Trophoblast cell (in vitro differentiated cells and primary cell): ENCODE results near the gene LYRM7.

ENCODE experiments used
- DNase-seq, 2 donors: peaks; one replicate each; pipeline ENCODE4 v3.0.0-alpha.2; 2016
- H2AFZ ChIP-seq: 2 replicates; pipeline ENCODE4 v1.6.1; 2013; ENCODE audit warnings: low read length, moderate library complexity, mild to moderate bottlenecking; ENCODE audit not compliant: insufficient read depth, poor library complexity
- H2AK5ac ChIP-seq: 2 replicates; pipeline ENCODE4 v1.6.1; 2013; ENCODE audit warnings: mild to moderate bottlenecking, low read length
- H2BK120ac ChIP-seq: 2 replicates; pipeline ENCODE4 v1.6.1; 2013; ENCODE audit warnings: low read length, mild to moderate bottlenecking, moderate library complexity; ENCODE audit not compliant: insufficient read depth, poor library complexity
- H2BK12ac ChIP-seq: 2 replicates; pipeline ENCODE4 v1.6.1; 2013; ENCODE audit warnings: mild to moderate bottlenecking, low read length, moderate library complexity
- H2BK5ac ChIP-seq: 2 replicates; pipeline ENCODE4 v1.6.1; 2013; ENCODE audit warnings: low read length, low read depth, moderate library complexity, mild to moderate bottlenecking; ENCODE audit not compliant: poor library complexity
- H3K14ac ChIP-seq: 2 replicates; pipeline ENCODE4 v1.6.1; 2013; ENCODE audit warnings: mild to moderate bottlenecking, low read length
- H3K18ac ChIP-seq: 2 replicates; pipeline ENCODE4 v1.6.1; 2013; ENCODE audit warnings: mild to moderate bottlenecking, low read length
- H3K23ac ChIP-seq: 2 replicates; pipeline ENCODE4 v1.6.1; 2013; ENCODE audit warnings: low read length
- H3K27ac ChIP-seq: 2 replicates; pipeline ENCODE4 v1.5.1; 2013; ENCODE audit warnings: low read depth, mild to moderate bottlenecking, inconsistent platforms, low read length, moderate library complexity
- H3K27me3 ChIP-seq: 2 replicates; pipeline ENCODE4 v1.6.1; 2013; ENCODE audit warnings: inconsistent platforms, mild to moderate bottlenecking, low read length, moderate library complexity; ENCODE audit not compliant: insufficient read depth
- H3K36me3 ChIP-seq, 2 experiments: 1 replicate in 1 of 2; 2 replicates in 1 of 2; pipeline ENCODE4 v1.6.1; 2013; ENCODE audit warnings: low read length in 2 of 2, mild to moderate bottlenecking in 2 of 2, moderate library complexity in 1 of 2; ENCODE audit not compliant: insufficient read depth in 2 of 2, control insufficient read depth in 1 of 2
- H3K4ac ChIP-seq: 2 replicates; pipeline ENCODE4 v1.6.1; 2013; ENCODE audit warnings: low read depth, mild to moderate bottlenecking, low read length, moderate library complexity
- H3K4me1 ChIP-seq, 2 experiments: 1 replicate in 1 of 2; 2 replicates in 1 of 2; pipeline ENCODE4 v1.6.1; 2013; ENCODE audit warnings: low read length in 2 of 2, mild to moderate bottlenecking in 2 of 2, moderate library complexity in 1 of 2; ENCODE audit not compliant: insufficient read depth in 2 of 2, control insufficient read depth in 1 of 2
- H3K4me2 ChIP-seq: 2 replicates; pipeline ENCODE4 v1.6.1; 2013; ENCODE audit warnings: inconsistent platforms, mild to moderate bottlenecking, low read length, moderate library complexity
- H3K4me3 ChIP-seq: 2 replicates; pipeline ENCODE4 v1.5.1; 2013; ENCODE audit warnings: mild to moderate bottlenecking, low read depth, low read length, inconsistent platforms
- H3K79me1 ChIP-seq: one replicate; pipeline ENCODE4 v1.6.1; 2013; ENCODE audit warnings: low read length
- H3K79me2 ChIP-seq: 2 replicates; pipeline ENCODE4 v1.6.1; 2013; ENCODE audit warnings: low read length, mild to moderate bottlenecking; ENCODE audit not compliant: control insufficient read depth, insufficient read depth, poor library complexity
- H3K9ac ChIP-seq: 2 replicates; pipeline ENCODE4 v1.6.1; 2013; ENCODE audit warnings: mild to moderate bottlenecking, low read length
- H3K9me3 ChIP-seq: 2 replicates; pipeline ENCODE4 v1.6.1; 2013; ENCODE audit warnings: low read depth, mild to moderate bottlenecking, control low read depth, inconsistent platforms, low read length; ENCODE audit not compliant: insufficient read depth
- H4K12ac ChIP-seq: 2 replicates; pipeline ENCODE4 v1.6.1; 2013; ENCODE audit warnings: low read depth, mild to moderate bottlenecking, low read length, moderate library complexity
- H4K8ac ChIP-seq: 2 replicates; pipeline ENCODE4 v1.6.1; 2013; ENCODE audit warnings: low read depth, mild to moderate bottlenecking, low read length, moderate library complexity
- H4K91ac ChIP-seq: one replicate; pipeline ENCODE4 v1.6.1; 2013; ENCODE audit warnings: low read depth, mild to moderate bottlenecking, low read length, moderate library complexity
- WGBS: extraction: QIAGEN DNeasy Blood & Tissue Kit; methylation state at CpG from one replicate; pipeline ENCODE4 v1.1.7; 2013; ENCODE audit warnings: missing lambda C conversion rate; ENCODE audit not compliant: insufficient read length, insufficient coverage; ENCODE audit errors: extremely low coverage; 5-methylcytosine and 5-hydroxymethylcytosine counted together

The LYRM7 gene

GRCh38 chr5:131196331-131196730, 25.6 kb downstream of the LYRM7 start:
- Histone ChIP-seq H4K12ac (no peak overlapping the region), H3K4me1 (peaks cover 0 to 5% of the 10 kb centered on the region in 2 experiments), H3K14ac (no peak overlapping the region), H3K27me3 (no peaks in the 10 kb centered on the region), H3K4me2 (no peak overlapping the region), H4K91ac (no peak overlapping the region), H4K8ac (no peak overlapping the region), H2AK5ac (no peak overlapping the region), H3K18ac (no peak overlapping the region), H2AFZ (no peak overlapping the region), H2BK5ac (no peak overlapping the region), H3K27ac (no peak overlapping the region), H3K4ac (no peak overlapping the region), H3K23ac (no peak overlapping the region), H2BK120ac (no peak overlapping the region), H3K79me1 (no peaks in the 10 kb centered on the region), H3K9ac (no peak overlapping the region), H3K79me2 (no peaks in the 10 kb centered on the region), H3K9me3 (no peaks in the 10 kb centered on the region), H3K4me3 (no peak overlapping the region), H2BK12ac (no peak overlapping the region), H3K36me3 (no peaks in the 10 kb centered on the region)
- DNase-seq = no peak
- no CpG with 5 or more reads among the region's 4 CpGs for WGBS

DNA sequence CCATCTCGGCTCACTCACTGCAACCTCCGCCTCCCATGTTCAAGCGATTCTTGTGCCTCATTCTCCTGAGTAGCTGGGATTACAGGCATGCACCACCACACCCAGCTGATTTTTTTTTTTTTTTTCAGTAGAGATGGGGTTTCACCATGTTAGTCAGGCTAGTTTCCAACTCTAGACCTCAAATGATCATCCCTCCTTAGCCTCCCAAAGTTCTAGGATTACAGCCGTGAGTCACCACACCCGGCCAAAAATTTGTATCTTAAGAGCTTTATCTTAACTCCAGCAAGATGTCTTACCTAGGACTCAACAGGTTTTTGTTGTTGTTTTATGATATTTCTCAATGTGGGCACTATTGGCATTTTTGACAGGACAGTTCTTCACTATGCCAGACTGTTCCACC, 27.9 kb downstream of the LYRM7 start:
- no peak overlapping the region for H3K9ac ChIP-seq
- no peak overlapping the region for H2BK5ac ChIP-seq
- no peak overlapping the region for H3K23ac ChIP-seq
- H3K9me3 ChIP-seq = no peaks in the 10 kb centered on the region
- no peak for DNase-seq
- no peak overlapping the region for H2BK120ac ChIP-seq
- H4K12ac ChIP-seq = no peak overlapping the region
- H3K27ac ChIP-seq = no peak overlapping the region
- H3K4ac ChIP-seq = no peak overlapping the region
- no CpG with 5 or more reads among the region's 5 CpGs for WGBS
- no peak overlapping the region for H3K4me2 ChIP-seq
- no peak overlapping the region for H3K18ac ChIP-seq
- no peak overlapping the region for H2AK5ac ChIP-seq
- no peak overlapping the region for H2BK12ac ChIP-seq
- H3K79me1 ChIP-seq = no peaks in the 10 kb centered on the region
- no peak overlapping the region for H4K91ac ChIP-seq
- no peak overlapping the region for H3K4me3 ChIP-seq
- no peak overlapping the region for H3K14ac ChIP-seq
- no peak overlapping the region for H2AFZ ChIP-seq
- no peaks in the 10 kb centered on the region for H3K36me3 ChIP-seq
- H4K8ac ChIP-seq = no peak overlapping the region
- H3K4me1 ChIP-seq = peaks cover 0 to 4% of the 10 kb centered on the region in 2 experiments
- no peaks in the 10 kb centered on the region for H3K79me2 ChIP-seq
- no peaks in the 10 kb centered on the region for H3K27me3 ChIP-seq

- H3K27ac ChIP-seq = no peak overlapping the region
- no peaks in the 10 kb centered on the region for H3K4me1 ChIP-seq
- no CpG with 5 or more reads among the region's 3 CpGs for WGBS
- no peak overlapping the region for H4K91ac ChIP-seq
- no peak overlapping the region for H2BK5ac ChIP-seq
- no peak overlapping the region for H3K23ac ChIP-seq
- no peak overlapping the region for H3K4me3 ChIP-seq
- H4K8ac ChIP-seq = no peak overlapping the region
- no peaks in the 10 kb centered on the region for H3K79me2 ChIP-seq
- H3K9me3 ChIP-seq = no peaks in the 10 kb centered on the region
- H3K14ac ChIP-seq = no peak overlapping the region
- H3K36me3 ChIP-seq = no peaks in the 10 kb centered on the region
- H2BK120ac ChIP-seq = no peak overlapping the region
- H3K18ac ChIP-seq = no peak overlapping the region
- no peaks in the 10 kb centered on the region for H3K79me1 ChIP-seq
- H4K12ac ChIP-seq = no peak overlapping the region
- H3K4ac ChIP-seq = no peak overlapping the region
- H2AK5ac ChIP-seq = no peak overlapping the region
- H2AFZ ChIP-seq = no peak overlapping the region
- H2BK12ac ChIP-seq = no peak overlapping the region
- H3K27me3 ChIP-seq = no peaks in the 10 kb centered on the region
- no peak for DNase-seq
- H3K4me2 ChIP-seq = no peak overlapping the region
- no peak overlapping the region for H3K9ac ChIP-seq
Observed at GRCh38 chr5:131200560-131200959, 29.8 kb downstream of the LYRM7 start.

DNA sequence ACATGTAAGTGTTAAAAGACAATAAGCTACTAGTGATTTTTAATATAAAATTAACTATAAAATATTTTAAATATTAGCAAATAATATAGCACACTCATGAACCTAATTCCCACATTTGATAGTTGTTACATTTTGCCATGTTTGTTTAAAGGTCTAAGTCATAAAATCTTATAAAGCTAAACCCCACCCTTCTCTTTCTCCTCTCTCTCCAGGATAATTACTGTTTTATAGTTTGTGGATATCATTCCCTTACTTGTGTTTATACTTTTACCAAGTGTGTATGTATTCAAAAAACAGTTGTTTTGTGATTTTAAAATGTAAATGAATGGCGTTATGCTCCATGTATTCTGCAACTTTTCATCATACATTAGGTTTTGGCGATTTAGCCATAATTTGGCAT, 34.2 kb downstream of the LYRM7 start:
- Histone ChIP-seq H4K91ac (no peak overlapping the region), H3K27ac (no peak overlapping the region), H3K14ac (no peak overlapping the region), H3K4me1 (no peaks in the 10 kb centered on the region), H3K4me3 (no peak overlapping the region), H4K12ac (no peak overlapping the region), H3K9ac (no peak overlapping the region), H3K79me2 (no peaks in the 10 kb centered on the region), H3K18ac (no peak overlapping the region), H3K9me3 (no peaks in the 10 kb centered on the region), H2AK5ac (no peak overlapping the region), H2BK120ac (no peak overlapping the region), H3K23ac (no peak overlapping the region), H3K4ac (no peak overlapping the region), H3K79me1 (no peaks in the 10 kb centered on the region), H2AFZ (no peak overlapping the region), H3K27me3 (no peaks in the 10 kb centered on the region), H2BK12ac (no peak overlapping the region), H2BK5ac (no peak overlapping the region), H4K8ac (no peak overlapping the region), H3K36me3 (no peaks in the 10 kb centered on the region), H3K4me2 (no peak overlapping the region)
- DNase-seq = no peak
- WGBS = no CpG with 5 or more reads among the region's 2 CpGs
